ENCODE measurements around the gene AUTS2.

AUTS2 gene

DNA sequence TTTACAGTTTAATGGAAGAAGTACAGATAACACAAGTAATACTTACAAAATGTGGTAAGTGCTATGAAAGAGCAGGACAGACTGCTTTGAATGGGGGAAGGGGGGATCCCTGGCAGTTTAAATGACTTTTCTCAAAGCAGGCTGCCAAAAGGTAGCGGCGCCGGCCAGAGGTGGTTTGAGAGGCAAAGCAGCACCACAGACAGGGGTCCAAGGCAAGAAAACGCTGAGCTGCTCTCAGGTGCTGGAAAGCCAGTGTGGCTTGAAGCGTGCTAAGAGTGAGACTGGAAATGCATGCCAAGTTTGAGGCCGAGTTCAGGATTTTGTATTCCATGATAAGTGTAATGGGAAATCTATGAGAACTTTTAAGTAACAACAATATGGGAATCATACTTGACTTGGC is 437.7 kb downstream of the AUTS2 start:
- no peak for DNase-seq (ENCODE audit: low spot score)

GRCh38 chr7:70036695-70037094 is 438.4 kb downstream of the AUTS2 start:
- no peak for DNase-seq (ENCODE audit: low spot score)

DNA sequence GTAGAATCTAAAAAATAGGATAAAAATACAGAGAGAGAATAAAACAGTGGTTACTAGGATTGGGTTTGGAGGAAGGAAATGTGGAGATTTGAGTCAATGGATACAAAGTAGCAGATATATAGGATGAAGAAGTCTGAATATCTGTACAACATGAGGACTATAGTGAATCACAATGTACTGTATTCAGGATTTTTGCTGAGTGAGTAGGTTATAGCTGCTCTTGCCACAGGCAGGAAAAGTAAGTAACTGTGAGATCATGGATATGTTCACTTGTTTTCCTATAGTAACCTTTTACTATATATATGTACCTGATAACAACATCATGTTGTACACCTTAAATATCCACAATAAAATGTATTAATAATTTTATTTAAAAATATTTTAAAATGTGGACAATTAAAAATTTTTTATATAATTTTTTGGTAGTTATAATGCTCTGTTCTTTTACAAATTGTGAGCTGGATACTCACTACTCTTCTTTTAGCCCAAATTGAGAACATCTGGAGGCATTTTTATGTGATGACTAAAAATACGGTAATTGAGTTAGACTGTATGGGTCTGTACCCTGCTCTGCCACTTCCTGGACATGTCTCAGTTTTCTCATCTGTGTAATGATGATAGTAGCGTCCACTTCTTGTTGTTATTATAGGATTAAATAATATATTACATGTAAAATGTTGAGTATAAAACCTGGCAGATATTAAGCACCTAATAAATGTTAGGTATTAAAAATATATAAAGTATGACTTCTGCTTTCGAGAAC is 439.1 kb downstream of the AUTS2 start:
- no peak for DNase-seq (ENCODE audit: low spot score)

- no peak for DNase-seq (ENCODE audit: low spot score)
These were observed 441.8 kb downstream of the AUTS2 start for GRCh38 chr7:70040051-70040450.

- no peak for DNase-seq (ENCODE audit: low spot score)
These were observed 442.9 kb downstream of the AUTS2 start for GRCh38 chr7:70040970-70041766.

DNA sequence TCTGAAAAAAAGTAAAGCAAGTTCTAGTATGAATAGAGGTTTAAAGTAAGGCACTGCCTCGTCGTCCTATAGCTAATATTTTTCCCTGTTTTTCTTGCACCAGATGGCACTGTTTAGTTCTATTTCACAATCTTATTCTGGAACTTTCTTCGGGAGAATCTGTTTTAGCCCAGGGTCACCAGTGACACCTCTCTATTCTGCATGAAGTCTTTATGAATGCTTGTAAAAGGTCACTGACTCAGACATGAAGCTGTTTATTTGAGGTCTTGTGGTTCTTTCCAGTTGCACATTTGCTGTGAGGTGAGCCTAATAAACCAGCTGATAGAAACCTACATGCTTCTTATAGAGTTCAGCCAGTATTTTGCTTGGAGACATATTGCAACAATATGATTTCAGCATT is 444.3 kb downstream of the AUTS2 start:
- no peak for DNase-seq (ENCODE audit: low spot score)

DNA sequence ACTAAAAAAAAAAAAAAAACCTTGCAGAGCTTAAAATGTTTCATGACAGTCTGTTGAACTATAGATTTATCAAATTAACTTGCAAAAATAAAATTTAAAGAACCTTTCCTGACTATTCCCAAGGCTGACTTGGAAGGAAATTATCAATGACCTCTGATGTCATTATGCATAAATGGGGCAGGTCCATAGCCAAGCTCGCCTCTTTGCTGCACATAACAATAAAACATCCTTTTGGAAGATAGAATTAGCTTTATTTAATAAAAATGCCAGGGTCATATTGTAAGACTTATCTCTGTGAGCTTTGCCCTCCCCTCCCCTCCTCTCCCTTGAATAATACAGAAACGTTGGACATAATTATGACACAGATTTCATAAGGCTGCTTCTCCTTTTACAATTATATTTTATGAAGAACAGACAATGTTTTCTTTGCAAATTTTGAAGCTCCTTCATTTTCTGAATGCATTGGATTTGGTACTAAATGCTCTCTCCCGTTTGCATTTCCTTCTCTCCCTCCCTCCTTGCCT is 444.8 kb downstream of the AUTS2 start:
- DNase-seq (ENCODE audit: low spot score) = no peak

- DNase-seq (ENCODE audit: low spot score) = no peak
These were observed 445.8 kb downstream of the AUTS2 start for GRCh38 chr7:70044064-70044463.

DNA sequence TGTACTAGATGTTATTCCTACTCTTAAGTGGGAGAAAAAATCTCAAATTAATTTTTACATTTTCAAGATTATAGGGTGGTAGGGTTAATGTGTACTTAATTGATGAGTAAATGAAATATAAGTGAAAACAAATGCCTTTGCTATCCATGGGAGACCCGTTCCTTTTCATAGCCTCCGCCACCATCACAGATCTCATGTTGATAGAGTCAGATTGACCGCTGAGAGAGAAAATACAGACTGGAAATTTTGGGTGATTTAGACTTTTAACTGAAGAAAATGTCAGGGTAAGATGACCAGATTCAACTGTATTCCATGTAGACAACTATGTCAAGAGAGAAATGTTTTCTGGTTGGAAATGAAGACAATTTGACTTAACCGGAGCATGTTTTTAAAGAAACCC is 446.2 kb downstream of the AUTS2 start:
- no peak for DNase-seq (ENCODE audit: low spot score)

GRCh38 chr7:70044981-70045380 is 446.7 kb downstream of the AUTS2 start:
- no peak for DNase-seq (ENCODE audit: low spot score)

DNA sequence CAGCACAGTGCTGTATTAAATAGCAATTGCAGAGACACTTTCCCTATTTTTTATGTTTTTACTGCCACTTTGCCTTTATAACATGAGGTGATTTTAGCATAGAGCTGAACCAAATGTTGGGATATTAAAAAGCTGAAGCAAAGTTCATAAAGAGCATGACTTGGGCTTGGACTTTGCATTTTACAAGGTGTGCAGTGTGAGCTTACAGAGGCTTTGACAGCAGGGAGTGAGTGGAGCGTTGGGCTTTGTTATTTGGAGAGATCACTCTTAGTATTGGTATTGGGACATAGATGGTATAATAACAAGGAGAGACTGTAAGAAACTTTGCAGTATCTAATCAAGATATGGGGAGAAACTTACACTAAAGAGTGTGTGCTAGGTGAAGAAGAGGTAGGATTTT is 449.1 kb downstream of the AUTS2 start:
- no peak for DNase-seq (ENCODE audit: low spot score)

- DNase-seq (ENCODE audit: low spot score) = no peak
These were observed 449.7 kb downstream of the AUTS2 start for GRCh38 chr7:70047891-70048448.

DNA sequence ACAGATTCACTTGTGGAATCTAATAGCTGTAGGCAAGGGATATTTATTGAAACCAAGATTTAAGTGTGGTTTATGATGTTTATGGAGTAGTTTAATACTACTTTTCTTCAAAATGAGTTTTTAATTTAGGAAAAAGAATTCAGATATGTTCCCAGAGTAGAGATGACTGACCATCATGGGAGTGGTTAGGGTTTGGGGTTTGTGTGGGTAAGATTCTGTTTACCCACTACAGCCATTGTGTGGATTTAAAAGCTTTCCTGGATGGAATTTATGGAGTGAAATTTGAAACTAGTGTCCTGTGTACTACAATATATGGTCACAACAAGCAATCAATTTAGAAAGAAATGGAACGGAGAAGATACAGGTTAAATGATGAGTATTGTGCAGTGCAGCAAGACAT is 453.5 kb downstream of the AUTS2 start:
- no peak for DNase-seq (ENCODE audit: low spot score)

DNA sequence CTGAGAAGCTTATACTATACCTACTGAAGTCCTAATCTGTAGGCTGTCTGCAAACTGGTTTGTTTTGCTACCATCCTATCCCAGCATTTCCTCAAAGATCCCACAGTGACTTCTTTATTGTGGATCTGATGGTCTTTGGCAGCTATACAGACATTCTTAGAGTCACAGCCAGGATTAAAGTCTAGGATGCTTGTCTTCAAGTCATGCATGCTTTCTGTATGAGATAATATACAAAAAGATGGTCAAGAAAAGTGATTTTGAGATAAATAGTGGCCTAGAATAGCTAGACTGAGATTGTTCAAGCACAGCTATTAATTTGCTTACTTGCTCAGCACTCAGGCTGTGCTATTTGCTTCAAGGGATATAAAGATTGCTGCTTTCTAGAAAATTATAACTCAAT is 454.4 kb downstream of the AUTS2 start:
- DNase-seq (ENCODE audit: low spot score) = no peak

- no peak for DNase-seq (ENCODE audit: low spot score)
These were observed 455.1 kb downstream of the AUTS2 start for GRCh38 chr7:70053421-70053820.

DNA sequence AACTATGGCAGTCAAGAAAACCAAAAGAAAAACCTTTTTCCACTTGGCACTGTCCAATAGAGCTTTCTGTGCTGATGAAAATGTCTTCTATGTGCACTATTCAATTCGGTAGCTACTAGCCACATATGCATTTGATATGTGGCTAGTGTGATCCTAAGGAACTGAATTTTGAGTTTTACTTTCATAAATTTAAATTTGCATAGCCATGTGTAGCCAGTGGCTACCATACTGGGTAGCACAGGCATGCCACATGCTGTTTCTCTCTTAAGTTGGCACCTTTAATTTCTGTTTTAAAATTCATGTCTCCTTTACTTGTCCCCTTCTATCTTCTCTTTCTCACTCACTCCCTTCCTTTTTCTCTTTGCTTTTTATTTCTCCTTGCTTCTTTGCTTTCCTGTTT is 455.7 kb downstream of the AUTS2 start:
- DNase-seq (ENCODE audit: low spot score) = no peak

DNA sequence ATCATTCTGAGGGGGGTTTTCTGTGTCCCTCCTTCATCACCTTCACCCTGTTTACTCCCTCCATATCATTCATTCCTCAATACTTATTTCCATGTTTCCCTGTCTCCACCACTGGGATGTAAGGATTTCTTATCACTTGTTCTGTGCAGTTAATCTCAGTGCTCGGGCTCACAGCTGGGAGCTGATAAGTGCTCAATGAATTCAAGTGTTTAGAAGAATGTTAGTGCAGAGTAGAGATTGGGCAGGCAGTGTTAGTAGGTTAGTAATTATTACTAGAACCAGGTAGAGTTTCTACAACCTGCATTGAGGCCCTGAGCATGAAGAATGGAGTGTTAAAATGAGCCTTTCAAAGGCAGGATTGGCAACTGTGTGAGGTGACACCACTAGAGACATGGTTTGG is 458.1 kb downstream of the AUTS2 start:
- no peak for DNase-seq (ENCODE audit: low spot score)

DNA sequence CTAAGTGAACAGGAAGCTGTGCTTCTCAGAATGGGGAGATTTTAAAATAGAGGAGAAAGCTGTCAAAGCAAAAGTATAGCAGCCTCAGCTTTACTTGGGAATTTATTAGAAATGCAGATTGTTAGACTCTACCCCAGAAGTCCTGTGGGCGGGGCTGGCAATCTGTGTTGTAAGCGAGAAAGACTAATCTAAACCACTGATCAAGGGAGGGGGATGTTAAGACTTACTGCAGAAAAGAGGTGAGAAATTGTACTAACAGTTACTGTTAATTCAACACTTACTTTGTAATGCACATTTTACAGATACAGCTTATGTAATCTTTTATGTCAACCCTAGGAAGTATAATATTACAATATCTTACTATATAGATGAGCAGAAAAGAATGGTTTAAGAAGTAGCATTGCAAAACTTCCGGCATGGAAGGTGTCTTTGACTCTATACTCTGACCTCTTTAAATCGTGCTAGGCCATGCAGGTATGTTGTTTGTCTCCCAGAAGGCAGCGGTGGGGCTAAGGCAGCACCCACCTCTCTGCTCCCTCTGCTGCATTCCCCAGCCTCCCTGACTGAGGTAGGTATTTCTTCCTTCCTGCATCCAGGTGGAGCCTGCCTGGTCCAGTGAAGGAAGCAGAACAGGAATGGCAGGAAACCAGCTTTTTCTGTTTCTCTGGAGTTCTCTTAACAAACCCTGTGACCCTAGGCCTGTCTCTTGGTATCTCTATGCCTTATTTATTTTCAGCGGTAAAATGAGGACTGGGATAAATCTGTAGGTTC is 462.2 kb downstream of the AUTS2 start:
- no peak for DNase-seq (ENCODE audit: low spot score)

GRCh38 chr7:70063371-70063770 is 465.1 kb downstream of the AUTS2 start:
- no peak for DNase-seq (ENCODE audit: low spot score)

GRCh38 chr7:70063927-70064326 is 465.7 kb downstream of the AUTS2 start:
- no peak for DNase-seq (ENCODE audit: low spot score)

GRCh38 chr7:70066844-70067243 is 468.6 kb downstream of the AUTS2 start:
- DNase-seq (ENCODE audit: low spot score) = no peak

DNA sequence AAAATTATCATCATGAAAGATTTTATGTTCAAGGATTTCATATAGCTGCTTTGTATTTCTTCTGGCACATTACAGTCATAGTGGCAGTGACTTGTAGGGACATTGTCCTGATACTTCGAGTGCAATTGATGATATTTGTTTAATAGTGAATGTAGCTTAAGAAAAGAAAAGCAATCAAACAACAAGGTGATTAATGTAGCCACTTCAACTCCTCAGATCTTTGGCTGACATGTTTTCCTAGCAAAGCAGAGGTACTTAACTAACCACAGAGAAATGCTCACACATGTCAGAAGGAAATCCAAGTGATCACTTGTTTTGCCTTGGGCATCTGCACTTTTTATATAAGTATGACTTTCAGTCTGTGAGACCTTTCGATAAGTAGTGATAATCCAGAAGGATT is 470.3 kb downstream of the AUTS2 start:
- DNase-seq (ENCODE audit: low spot score) = no peak
